HG02763 (cell line): ENCODE results near the gene SELENOP.
"Not testable (repeated sequence)": the region's sequence is repeated elsewhere in the genome, so short reads cannot be mapped to it uniquely, and the experiment has no call there.

Source experiments
- ATAC-seq: cut with Tn5 transposase; IDR thresholded peaks from one replicate; pipeline ENCODE4 v1.9.1; 2021; ENCODE audit warnings: mild to moderate bottlenecking, moderate library complexity; ENCODE audit not compliant: unreplicated experiment

SELENOP gene

DNA sequence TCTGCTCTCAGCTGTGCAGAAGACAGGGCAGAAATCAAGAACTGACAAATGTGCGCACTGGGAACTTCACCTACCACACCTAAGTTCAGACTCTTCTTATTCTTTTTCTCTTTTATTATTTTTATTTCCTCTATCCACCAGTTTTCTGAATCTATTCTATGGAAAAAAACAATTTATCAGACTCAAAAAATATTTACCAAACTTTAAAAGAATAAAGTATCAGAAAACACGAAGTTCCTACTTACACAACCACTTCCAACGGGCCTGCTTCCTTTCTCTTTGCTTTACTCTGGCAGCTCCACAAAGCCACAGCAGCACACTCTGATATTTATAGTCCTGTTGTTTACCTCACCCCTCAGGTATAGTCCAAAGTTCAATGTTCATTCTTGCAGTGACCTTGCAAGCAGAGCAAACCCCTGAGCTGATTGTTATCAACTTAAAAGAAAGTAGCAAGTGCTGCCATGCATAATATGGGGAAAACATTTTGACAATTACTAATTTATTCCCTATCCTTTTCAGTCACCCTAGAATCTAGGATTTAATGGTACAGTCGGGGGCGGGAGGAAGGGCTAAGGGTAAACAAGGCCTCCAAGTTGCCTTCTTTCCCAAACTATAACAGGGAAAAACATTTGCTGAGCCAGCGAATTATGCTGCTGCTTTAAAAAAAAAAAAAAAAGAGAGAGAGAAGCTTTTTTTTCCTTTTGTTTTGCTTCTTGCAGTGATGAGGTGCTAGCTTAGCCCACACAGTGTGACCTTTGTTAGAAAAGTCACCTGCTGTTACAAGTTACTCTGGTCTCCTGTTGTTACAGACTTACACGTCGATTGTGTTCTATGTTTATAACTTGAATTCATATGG lies at the start of gene SELENOP:
TSS of gene SELENOP (minus strand) at position 302 of the 856 bp plus-strand sequence. CDS start 3,539 bp downstream, outside the sequence.
- ATAC-seq, result no peak

GRCh38 chr5:42858687-42859086 lies 47.0 kb upstream of the SELENOP start:
- no peak for ATAC-seq

- no peak for ATAC-seq
Measured at GRCh38 chr5:42858031-42858643, 46.4 kb upstream of the SELENOP start.

DNA sequence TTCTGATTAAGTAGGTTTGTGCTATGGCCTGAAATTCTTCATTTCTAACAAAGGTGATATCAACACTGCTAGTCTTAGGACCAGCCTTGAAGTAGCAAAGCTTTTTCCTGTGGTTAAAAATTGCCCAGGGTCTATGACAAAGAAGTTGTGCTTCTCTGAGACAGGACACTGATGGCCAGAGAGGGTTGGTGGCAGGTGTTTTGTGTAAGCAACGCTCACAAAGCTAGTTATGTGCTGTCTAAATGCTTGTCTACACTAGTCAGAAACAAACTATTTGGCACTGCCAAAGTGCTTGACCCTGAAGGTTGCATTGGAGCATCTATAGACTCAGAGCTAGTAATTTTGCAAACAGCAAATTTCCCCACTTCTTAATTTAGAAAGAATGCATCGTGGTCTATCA lies 44.1 kb upstream of the SELENOP start:
- ATAC-seq, result no peak

- no peak for ATAC-seq
Measured at GRCh38 chr5:42855386-42855785, 43.7 kb upstream of the SELENOP start.

GRCh38 chr5:42854795-42855194 lies 43.1 kb upstream of the SELENOP start:
- no peak for ATAC-seq

- no peak for ATAC-seq
Measured at GRCh38 chr5:42852826-42853225, 41.1 kb upstream of the SELENOP start.

- ATAC-seq, result no peak
Measured at GRCh38 chr5:42851481-42851880, 39.8 kb upstream of the SELENOP start.

GRCh38 chr5:42848545-42848944 lies 36.9 kb upstream of the SELENOP start:
- no peak for ATAC-seq

GRCh38 chr5:42844408-42844807 lies 32.7 kb upstream of the SELENOP start:
- ATAC-seq, result not testable (repeated sequence)

- ATAC-seq, result no peak
Measured at GRCh38 chr5:42843675-42844292, 32.1 kb upstream of the SELENOP start.

DNA sequence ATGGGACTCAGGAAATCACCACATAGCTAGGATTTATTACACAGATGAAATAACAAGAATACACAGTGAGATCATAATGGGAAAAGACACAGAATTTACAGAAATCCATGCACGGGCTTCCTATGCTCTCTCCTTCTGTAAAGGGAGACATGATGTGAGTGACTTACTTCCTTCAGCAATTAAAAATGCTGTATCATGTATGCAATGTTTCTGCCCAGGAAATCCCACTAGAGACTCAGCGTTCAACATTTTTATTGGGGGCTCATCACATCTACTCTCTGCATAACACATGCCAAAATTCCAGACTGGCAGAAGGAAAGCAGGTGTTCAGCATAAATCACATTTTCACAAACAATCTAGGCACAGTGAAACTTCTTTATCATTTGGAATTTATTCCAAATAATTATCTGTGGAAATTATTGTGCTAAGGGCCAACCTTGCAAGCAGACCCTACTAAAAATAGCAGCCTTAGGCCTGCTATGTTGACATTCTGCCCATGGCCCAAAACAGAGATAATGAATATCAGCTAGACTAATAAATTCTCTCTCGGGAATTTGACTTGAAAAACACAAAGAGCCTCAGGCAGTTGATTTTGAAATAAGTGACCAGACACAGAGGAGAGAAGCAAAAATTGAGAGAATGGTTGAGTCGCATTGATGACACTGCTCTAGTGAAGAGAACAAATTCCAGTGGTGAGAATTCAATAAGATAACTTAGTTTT lies 31.4 kb upstream of the SELENOP start:
- ATAC-seq, result no peak

GRCh38 chr5:42840842-42841567 lies 29.3 kb upstream of the SELENOP start:
- no peak for ATAC-seq

GRCh38 chr5:42840269-42840668 lies 28.6 kb upstream of the SELENOP start:
- ATAC-seq, result no peak

GRCh38 chr5:42839196-42839595 lies 27.5 kb upstream of the SELENOP start:
- ATAC-seq, result no peak

- no peak for ATAC-seq
Measured at GRCh38 chr5:42837601-42838000, 25.9 kb upstream of the SELENOP start.

DNA sequence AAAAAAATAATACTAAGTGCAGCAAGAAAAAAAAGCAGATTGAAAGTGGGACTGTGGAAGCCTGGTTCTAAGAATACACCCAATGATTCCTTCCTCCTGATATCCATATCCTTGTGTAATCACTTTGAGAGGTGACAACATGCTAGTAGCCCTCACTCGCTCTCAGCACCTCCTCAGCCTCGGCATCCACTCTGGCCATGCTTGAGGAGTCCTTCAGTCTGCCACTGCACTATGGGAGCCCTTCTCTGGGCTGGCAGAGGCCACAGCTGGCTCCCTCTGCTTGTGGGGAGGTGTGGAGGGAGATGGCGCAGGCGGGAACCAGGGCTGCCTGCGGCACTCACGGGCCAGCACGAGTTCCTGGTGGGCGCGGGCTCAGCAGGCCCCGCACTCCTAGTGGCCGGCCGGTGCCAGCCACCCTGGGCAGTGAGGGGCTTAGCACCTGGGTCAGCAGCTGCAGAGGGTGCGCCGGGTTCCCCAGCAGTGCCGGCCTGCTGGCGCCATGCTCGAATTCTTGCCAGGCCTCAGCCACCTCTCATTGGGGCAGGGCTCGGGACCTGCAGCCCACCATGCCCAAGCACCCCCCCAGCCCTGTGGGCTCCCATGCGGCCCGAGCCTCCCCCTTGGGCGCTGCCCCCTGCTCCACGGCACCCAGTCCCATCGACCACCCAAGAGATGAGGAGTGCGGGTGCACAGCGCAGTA lies 24.5 kb upstream of the SELENOP start:
- no peak for ATAC-seq

DNA sequence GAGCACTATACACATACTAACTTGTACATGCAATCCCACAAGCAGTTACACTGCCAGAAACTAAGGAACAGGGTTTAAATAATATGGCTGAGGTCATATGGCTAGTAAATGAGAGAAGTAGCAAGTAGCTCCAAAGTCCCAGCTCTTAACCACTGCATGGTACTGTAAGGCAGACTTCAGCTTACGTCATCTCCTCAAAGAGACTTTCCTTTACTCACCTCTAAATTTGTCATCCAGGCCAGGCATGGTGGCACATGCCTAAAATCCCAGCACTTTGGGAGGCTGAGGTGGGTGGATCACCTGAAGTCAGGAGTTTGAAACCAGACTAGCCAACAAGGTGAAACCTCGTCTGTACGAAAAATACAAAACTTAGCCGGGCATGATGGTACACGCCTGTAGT lies 20.4 kb upstream of the SELENOP start:
- ATAC-seq, result no peak

GRCh38 chr5:42830924-42831323 lies 19.2 kb upstream of the SELENOP start:
- ATAC-seq, result no peak

GRCh38 chr5:42828671-42829070 lies 17.0 kb upstream of the SELENOP start:
- no peak for ATAC-seq
